NT2/D1 (cell line): ENCODE measurements around the gene VPS36.

Experiments
- SUZ12 ChIP-seq: IDR thresholded peaks from 2 replicates; pipeline ENCODE4 v1.6.1; 2011; ENCODE audit not compliant: insufficient read length, insufficient read depth; ENCODE audit errors: extremely low read depth
- YY1 ChIP-seq: IDR thresholded peaks from 2 replicates; pipeline ENCODE4 v1.6.1; 2011; ENCODE audit not compliant: insufficient read length, insufficient read depth

GRCh38 chr13:52446265-52446664 is 4.2 kb downstream of the VPS36 start:
- TF ChIP-seq YY1 (no peak), SUZ12 (no peak)
